Measurements from ENCODE around the gene FRMD1.

GRCh38 chr6:168015482-168016175, 63.4 kb downstream of the FRMD1 start:
- TF ChIP-seq CREB1 (IDR thresholded peaks at IDR 0.05; ENCODE audit: low read depth), result no peak
- no peak for TF ChIP-seq CEBPB (IDR thresholded peaks at IDR 0.05)
- TF ChIP-seq YY1 (IDR thresholded peaks at IDR 0.05; ENCODE audit: low read depth), result no peak
- no peak for TF ChIP-seq MAX (IDR thresholded peaks at IDR 0.05)

All from Ishikawa (cell line).